Prostate gland (tissue), 2 donors: ENCODE measurements around the gene SYT14.

ENCODE experiments used
- CTCF ChIP-seq, 4 experiments: fragments of 200-600 bp in 2 of 4; fragments of 450-650 bp in 2 of 4; sonication (generic) in 2 of 4; IDR thresholded peaks; 1 replicate in 3 of 4; 2 replicates in 1 of 4; pipeline ENCODE4 v1.5.1; 2016 to 2019; ENCODE audit warnings: antibody characterized with exemption in 4 of 4, mild to moderate bottlenecking in 2 of 4, moderate library complexity in 2 of 4
- POLR2A ChIP-seq: fragments of 450-650 bp; IDR thresholded peaks from one replicate; pipeline ENCODE4 v1.6.1; 2016; ENCODE audit warnings: antibody characterized with exemption, mild to moderate bottlenecking
- POLR2AphosphoS5 ChIP-seq: sonication (generic); formaldehyde crosslinking; IDR thresholded peaks from one replicate; pipeline ENCODE4 v1.6.1; 2017; ENCODE audit warnings: antibody characterized with exemption

GRCh38 chr1:210049616-210050015, 111.6 kb downstream of the SYT14 start:
- TF ChIP-seq CTCF (IDR thresholded peaks at IDR 0.05) (no peak), POLR2AphosphoS5 (no peak), POLR2A (no peak)
